Testis (tissue), 2 donors: Measurements from ENCODE around the gene SHC3.

ENCODE experiments used
- POLR2A ChIP-seq: fragments of 450-650 bp; IDR thresholded peaks from one replicate; pipeline ENCODE4 v1.6.1; 2017; ENCODE audit warnings: antibody characterized with exemption, mild to moderate bottlenecking, moderate library complexity
- TF ChIP-seq, protein P1 (sequence below), 3 experiments: fragments of 450-650 bp in 2 of 3; fragments of 200-600 bp in 1 of 3; sonication (generic) in 1 of 3; IDR thresholded peaks; one replicate each; pipeline ENCODE4 v1.5.1; 2016 to 2019; ENCODE audit warnings: antibody characterized with exemption in 3 of 3, mild to moderate bottlenecking in 2 of 3, moderate library complexity in 1 of 3

- TF ChIP-seq, protein P1, sequence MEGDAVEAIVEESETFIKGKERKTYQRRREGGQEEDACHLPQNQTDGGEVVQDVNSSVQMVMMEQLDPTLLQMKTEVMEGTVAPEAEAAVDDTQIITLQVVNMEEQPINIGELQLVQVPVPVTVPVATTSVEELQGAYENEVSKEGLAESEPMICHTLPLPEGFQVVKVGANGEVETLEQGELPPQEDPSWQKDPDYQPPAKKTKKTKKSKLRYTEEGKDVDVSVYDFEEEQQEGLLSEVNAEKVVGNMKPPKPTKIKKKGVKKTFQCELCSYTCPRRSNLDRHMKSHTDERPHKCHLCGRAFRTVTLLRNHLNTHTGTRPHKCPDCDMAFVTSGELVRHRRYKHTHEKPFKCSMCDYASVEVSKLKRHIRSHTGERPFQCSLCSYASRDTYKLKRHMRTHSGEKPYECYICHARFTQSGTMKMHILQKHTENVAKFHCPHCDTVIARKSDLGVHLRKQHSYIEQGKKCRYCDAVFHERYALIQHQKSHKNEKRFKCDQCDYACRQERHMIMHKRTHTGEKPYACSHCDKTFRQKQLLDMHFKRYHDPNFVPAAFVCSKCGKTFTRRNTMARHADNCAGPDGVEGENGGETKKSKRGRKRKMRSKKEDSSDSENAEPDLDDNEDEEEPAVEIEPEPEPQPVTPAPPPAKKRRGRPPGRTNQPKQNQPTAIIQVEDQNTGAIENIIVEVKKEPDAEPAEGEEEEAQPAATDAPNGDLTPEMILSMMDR (IDR thresholded peaks at IDR 0.05): no peak
- TF ChIP-seq POLR2A: no peak
These were observed 171.3 kb downstream of the SHC3 start for GRCh38 chr9:89006996-89007967.
